ENCODE results near the gene SPECC1L. TPM values are rescaled to one million over a fixed set of nuclear protein-coding genes. Genes with fewer than 3 reads are reported as not detected.

SPECC1L gene
- total RNA-seq, 2 donors from 2014 or later: 33.6 to 39.1 TPM

DNA sequence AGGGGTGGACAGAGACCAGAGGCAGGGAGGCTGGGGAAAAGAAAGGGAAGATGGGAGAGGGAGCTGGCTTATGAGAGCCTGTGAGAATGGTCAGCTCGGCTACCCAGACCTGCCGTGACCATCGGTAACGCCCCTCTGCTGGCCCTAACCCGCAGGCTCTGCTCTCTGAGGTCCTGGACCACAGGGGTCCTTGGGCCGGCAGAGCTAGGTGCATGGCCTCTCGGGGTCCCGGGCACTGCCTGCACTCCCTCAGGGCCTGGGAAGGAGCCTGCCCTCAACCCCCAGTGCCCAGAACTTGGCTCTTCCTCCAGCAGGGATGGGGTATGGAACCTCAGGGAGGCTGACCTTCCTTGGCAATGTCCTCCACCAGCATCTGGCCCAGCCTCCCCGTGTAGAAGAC, 38.9 kb upstream of the SPECC1L start:
- TF ChIP-seq, protein P1, sequence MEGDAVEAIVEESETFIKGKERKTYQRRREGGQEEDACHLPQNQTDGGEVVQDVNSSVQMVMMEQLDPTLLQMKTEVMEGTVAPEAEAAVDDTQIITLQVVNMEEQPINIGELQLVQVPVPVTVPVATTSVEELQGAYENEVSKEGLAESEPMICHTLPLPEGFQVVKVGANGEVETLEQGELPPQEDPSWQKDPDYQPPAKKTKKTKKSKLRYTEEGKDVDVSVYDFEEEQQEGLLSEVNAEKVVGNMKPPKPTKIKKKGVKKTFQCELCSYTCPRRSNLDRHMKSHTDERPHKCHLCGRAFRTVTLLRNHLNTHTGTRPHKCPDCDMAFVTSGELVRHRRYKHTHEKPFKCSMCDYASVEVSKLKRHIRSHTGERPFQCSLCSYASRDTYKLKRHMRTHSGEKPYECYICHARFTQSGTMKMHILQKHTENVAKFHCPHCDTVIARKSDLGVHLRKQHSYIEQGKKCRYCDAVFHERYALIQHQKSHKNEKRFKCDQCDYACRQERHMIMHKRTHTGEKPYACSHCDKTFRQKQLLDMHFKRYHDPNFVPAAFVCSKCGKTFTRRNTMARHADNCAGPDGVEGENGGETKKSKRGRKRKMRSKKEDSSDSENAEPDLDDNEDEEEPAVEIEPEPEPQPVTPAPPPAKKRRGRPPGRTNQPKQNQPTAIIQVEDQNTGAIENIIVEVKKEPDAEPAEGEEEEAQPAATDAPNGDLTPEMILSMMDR (IDR thresholded peaks at IDR 0.05): no peak
- Histone ChIP-seq H3K9me3 (no peaks in the 10 kb centered on the region), H3K27ac (no peak overlapping the region), H3K4me3 (no peak overlapping the region), H3K27me3 (no peaks in the 10 kb centered on the region), H3K36me3 (peaks cover 36% of the 10 kb centered on the region), H3K4me1 (peaks cover 0 to 9% of the 10 kb centered on the region in 2 donors)
- no peak for DNase-seq (ENCODE audit: low spot score)

DNA sequence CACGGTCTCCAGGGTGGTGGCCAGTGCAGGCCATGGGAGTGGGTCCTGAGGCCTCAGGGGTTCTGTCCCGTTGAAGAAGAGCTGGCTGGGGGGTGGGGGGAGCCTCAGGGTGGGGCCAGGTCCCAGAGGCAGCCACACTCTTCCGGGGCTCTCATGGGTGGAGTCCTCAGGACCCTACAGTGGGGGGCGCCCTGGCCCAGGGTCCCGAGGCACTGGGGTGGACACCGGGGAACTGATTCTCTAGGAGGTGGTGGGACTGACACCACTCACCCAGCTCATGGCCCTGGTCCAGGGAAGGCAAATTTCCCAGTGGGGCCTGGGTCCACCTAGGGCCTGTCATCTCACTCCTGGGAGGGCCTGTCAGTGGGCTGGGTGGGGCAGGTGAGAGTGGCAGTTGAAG, 38.5 kb upstream of the SPECC1L start:
- Histone ChIP-seq H3K36me3 (peaks cover 32% of the 10 kb centered on the region), H3K9me3 (no peaks in the 10 kb centered on the region), H3K27me3 (no peaks in the 10 kb centered on the region), H3K27ac (no peak overlapping the region), H3K4me3 (no peak overlapping the region), H3K4me1 (peaks cover 0 to 9% of the 10 kb centered on the region in 2 donors)
- DNase-seq (ENCODE audit: low spot score): no peak
- TF ChIP-seq, protein P1 (IDR thresholded peaks at IDR 0.05): no peak

DNA sequence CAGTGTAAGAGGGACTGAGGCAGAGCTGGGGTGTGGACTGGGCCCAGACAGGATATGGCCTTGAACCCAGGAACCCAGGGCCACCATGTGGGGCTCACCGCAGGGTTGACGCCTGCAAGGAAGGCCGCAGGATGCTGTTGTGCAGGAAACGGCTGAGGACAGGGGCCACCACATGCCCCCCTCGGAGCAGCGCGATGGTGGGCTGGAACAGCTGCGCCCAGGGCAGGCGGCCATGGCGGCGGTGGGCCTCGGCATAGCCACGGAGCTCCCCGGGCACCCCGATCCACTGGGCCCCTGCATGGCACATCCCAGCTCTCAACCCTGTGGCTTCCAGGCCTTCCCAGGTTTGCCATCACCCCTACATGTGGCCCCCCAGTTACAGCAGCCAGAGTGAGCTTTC, 37.9 kb upstream of the SPECC1L start:
- DNase-seq (ENCODE audit: low spot score): no peak
- Histone ChIP-seq H3K4me3 (no peak overlapping the region), H3K27me3 (no peaks in the 10 kb centered on the region), H3K4me1 (peaks cover 0 to 9% of the 10 kb centered on the region in 2 donors), H3K9me3 (no peaks in the 10 kb centered on the region), H3K27ac (no peak overlapping the region), H3K36me3 (peaks cover 26% of the 10 kb centered on the region)
- TF ChIP-seq, protein P1 (IDR thresholded peaks at IDR 0.05): no peak

DNA sequence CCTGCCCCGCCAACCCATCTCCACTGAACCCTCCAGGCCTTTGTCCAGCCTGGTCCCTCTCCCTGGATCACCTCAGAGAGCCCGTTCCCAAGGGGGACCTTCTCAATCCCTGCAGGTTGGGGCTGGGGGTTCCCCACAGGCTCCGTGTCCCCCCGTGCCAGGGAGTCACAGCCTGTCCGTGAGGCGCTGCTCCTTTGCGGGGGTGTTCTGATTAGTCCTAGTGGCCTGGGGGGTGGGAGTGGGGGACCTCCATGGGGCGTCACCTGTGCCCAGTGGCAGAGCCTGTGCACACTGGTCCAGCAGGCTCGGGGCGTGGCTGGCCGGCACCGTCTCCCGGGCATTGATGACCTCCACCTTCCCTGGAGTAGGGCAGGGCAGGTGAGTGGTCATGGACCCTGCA, 37.4 kb upstream of the SPECC1L start:
- no peaks in the 10 kb centered on the region for H3K27me3 ChIP-seq
- peaks cover 0 to 9% of the 10 kb centered on the region in 2 donors for H3K4me1 ChIP-seq
- no peak overlapping the region for H3K27ac ChIP-seq
- H3K36me3 ChIP-seq: peaks cover 26% of the 10 kb centered on the region
- H3K4me3 ChIP-seq: no peak overlapping the region
- H3K9me3 ChIP-seq: no peaks in the 10 kb centered on the region
- TF ChIP-seq, protein P1 (IDR thresholded peaks at IDR 0.05): no peak
- no peak for DNase-seq (ENCODE audit: low spot score)

DNA sequence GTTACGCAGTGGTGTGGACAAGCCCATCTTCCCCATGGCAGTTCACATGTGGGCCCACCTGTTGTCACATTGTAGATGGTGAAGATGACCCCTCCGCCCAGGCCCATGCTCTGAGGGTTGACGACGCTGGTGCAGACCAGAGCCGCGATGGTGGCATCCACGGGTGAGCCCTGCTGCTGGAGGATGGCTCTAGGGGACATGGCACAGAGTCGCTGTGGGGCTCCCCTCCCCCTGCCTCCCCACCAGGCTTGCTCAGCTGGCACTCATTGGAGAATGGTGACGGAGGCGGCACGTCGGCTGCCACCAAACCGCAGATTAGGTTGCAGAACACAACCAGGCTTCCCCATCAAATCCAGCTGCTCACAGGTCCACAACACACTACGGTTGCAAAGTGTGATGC, 36.8 kb upstream of the SPECC1L start:
- DNase-seq (ENCODE audit: low spot score): no peak
- peaks cover 0 to 9% of the 10 kb centered on the region in 2 donors for H3K4me1 ChIP-seq
- H3K27ac ChIP-seq: no peak overlapping the region
- H3K36me3 ChIP-seq: peaks cover 22% of the 10 kb centered on the region
- H3K27me3 ChIP-seq: no peaks in the 10 kb centered on the region
- H3K9me3 ChIP-seq: no peaks in the 10 kb centered on the region
- no peak overlapping the region for H3K4me3 ChIP-seq
- TF ChIP-seq, protein P1 (IDR thresholded peaks at IDR 0.05): no peak

DNA sequence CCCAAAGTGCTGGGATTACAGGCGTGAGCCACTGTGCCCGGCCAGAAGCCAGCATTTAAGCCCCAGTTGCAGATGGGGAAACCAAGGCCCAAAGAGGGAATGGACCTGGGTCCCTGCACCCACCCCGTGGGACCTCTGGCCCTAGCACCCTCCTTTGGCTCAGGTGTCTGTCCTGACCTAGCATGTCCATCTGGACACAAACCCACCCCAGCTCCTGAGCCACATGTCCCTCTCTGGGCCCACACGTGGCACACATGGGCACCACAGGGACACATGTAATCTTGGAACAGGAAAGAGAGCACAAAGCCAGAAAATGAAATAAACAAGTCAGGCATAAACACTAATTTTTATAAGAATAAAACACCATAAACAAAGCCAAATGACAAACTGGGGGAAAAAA, 35.3 kb upstream of the SPECC1L start:
- H3K9me3 ChIP-seq: no peaks in the 10 kb centered on the region
- H3K27me3 ChIP-seq: no peaks in the 10 kb centered on the region
- TF ChIP-seq, protein P1 (IDR thresholded peaks at IDR 0.05): no peak
- peaks cover 0 to 9% of the 10 kb centered on the region in 2 donors for H3K4me1 ChIP-seq
- DNase-seq (ENCODE audit: low spot score): no peak
- no peak overlapping the region for H3K27ac ChIP-seq
- no peak overlapping the region for H3K4me3 ChIP-seq
- H3K36me3 ChIP-seq: peaks cover 16% of the 10 kb centered on the region

Measured in right atrium auricular region (tissue), 2 donors.